PFSK-1 (cell line): ENCODE results near the gene SCYL2.

Source experiments
- FOXP2 ChIP-seq: optimal IDR thresholded peaks from 2 replicates; pipeline ENCODE3; 2011; ENCODE audit warnings: borderline replicate concordance, control low read depth, inconsistent platforms; ENCODE audit not compliant: insufficient read depth; ENCODE audit errors: extremely low read length, extremely low read depth
- POLR2AphosphoS5 ChIP-seq: IDR thresholded peaks from 2 replicates; pipeline ENCODE4 v1.6.1; 2012; ENCODE audit warnings: low read depth, mild to moderate bottlenecking, control low read depth, low read length, moderate library complexity
- SIN3A ChIP-seq: IDR thresholded peaks from 2 replicates; pipeline ENCODE4 v1.6.1; 2012; ENCODE audit warnings: mild to moderate bottlenecking, low read length, moderate library complexity, borderline replicate concordance; ENCODE audit not compliant: insufficient read depth
- TAF1 ChIP-seq: IDR thresholded peaks from 2 replicates; pipeline ENCODE4 v1.6.1; 2012; ENCODE audit warnings: low read length, control low read depth, borderline replicate concordance; ENCODE audit not compliant: insufficient read depth
- TF ChIP-seq, protein P1 (sequence below), 2 experiments: IDR thresholded peaks; 2 replicates each; pipeline versions ENCODE4 v1.6.1 to v1.8.0; 2011 to 2012; ENCODE audit warnings: low read depth in 2 of 2, low read length in 2 of 2, control low read depth in 1 of 2, inconsistent platforms in 1 of 2, mild to moderate bottlenecking in 1 of 2, moderate library complexity in 1 of 2; ENCODE audit not compliant: insufficient read depth in 1 of 2

The SCYL2 gene

DNA sequence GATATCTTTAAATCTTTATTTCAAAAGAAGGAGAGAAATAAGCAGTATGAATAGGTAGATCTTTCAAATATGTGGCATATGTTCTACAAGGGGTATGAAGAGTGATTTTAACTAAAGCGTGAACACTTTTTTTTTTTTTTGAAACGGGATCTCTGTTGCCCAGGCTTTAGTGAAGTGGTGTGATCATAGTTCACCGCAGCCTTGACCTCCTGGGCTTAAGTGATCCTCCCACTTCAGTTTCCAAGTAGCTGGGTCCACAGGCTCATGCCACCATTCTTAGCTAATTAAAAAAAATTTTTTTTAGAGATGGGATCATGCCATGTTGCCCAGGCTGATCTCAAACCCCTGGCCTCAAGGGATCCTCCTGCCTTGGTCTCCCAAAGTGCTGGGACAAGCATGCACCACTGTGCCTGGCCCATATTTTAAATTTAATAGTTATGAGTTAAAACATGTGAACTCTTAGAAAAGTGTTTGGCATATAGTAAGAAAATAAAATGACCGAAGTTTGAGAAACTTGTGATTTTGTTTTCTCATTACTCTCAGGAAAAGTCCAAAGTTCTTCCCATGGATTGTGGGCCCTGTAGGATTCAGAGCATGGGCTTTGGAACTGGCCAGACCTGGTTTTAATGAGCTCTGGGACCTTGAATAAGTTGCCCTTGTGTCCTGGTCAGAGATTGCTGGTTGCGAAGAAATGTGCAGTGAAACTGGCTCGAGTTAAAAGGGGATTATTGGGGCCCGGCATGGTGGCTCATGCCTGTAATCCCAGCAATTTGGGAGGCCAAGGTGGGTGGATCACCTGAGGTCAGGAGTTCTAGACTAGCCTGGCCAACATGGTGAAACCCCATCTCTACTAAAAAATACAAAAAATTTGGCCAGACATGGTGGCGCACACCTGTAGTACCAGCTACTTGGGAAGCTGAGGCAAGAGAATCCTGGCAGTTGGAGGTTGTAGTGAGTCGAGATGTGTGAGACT, 116.9 kb downstream of the SCYL2 start:
- TF ChIP-seq TAF1 (no peak), FOXP2 (no peak), POLR2AphosphoS5 (no peak), SIN3A (no peak)
- TF ChIP-seq, protein P1, sequence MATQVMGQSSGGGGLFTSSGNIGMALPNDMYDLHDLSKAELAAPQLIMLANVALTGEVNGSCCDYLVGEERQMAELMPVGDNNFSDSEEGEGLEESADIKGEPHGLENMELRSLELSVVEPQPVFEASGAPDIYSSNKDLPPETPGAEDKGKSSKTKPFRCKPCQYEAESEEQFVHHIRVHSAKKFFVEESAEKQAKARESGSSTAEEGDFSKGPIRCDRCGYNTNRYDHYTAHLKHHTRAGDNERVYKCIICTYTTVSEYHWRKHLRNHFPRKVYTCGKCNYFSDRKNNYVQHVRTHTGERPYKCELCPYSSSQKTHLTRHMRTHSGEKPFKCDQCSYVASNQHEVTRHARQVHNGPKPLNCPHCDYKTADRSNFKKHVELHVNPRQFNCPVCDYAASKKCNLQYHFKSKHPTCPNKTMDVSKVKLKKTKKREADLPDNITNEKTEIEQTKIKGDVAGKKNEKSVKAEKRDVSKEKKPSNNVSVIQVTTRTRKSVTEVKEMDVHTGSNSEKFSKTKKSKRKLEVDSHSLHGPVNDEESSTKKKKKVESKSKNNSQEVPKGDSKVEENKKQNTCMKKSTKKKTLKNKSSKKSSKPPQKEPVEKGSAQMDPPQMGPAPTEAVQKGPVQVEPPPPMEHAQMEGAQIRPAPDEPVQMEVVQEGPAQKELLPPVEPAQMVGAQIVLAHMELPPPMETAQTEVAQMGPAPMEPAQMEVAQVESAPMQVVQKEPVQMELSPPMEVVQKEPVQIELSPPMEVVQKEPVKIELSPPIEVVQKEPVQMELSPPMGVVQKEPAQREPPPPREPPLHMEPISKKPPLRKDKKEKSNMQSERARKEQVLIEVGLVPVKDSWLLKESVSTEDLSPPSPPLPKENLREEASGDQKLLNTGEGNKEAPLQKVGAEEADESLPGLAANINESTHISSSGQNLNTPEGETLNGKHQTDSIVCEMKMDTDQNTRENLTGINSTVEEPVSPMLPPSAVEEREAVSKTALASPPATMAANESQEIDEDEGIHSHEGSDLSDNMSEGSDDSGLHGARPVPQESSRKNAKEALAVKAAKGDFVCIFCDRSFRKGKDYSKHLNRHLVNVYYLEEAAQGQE (IDR thresholded peaks at IDR 0.05; ENCODE audit: insufficient read depth in 1 of 2, low read depth in 2 of 2, low read length in 2 of 2), result no peak

- TF ChIP-seq SIN3A (no peak), TAF1 (no peak), FOXP2 (no peak), POLR2AphosphoS5 (no peak)
- TF ChIP-seq, protein P1 (IDR thresholded peaks at IDR 0.05; ENCODE audit: insufficient read depth in 1 of 2, low read depth in 2 of 2, low read length in 2 of 2), result no peak
Measured at GRCh38 chr12:100384559-100384935, 117.6 kb downstream of the SCYL2 start.

DNA sequence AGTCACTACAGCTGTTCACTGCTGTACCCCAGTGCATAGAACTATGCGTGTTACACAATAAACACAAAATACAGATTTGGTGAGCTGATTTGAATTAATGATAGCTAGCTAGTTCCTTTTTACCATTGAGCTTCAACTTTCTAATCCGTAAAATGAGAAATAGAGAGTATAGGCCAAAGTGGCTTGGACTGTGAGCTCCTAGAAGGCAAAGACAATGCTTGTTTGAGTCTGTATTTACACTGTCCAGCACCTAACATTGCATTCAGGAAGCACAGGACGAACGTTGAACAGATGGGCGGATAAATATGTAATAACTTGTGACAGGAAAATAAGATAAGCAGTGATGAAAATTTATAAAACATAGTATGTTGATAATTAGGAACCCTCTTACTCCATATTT, 121.4 kb downstream of the SCYL2 start:
- TF ChIP-seq FOXP2 (no peak), POLR2AphosphoS5 (no peak), TAF1 (no peak), SIN3A (no peak)
- TF ChIP-seq, protein P1 (IDR thresholded peaks at IDR 0.05; ENCODE audit: insufficient read depth in 1 of 2, low read depth in 2 of 2, low read length in 2 of 2), result no peak
